Hepatocyte (in vitro differentiated cells): ENCODE data around the gene DVL1. TPM values are rescaled to one million over a fixed set of nuclear protein-coding genes. Genes with fewer than 3 reads are reported as not detected.
A peak's percentile ranks its signal among the peaks of the same experiment; 100 is the strongest.

Experiments
- DNase-seq: peaks from one replicate; pipeline ENCODE4 v3.0.0-alpha.2; 2016; ENCODE audit warnings: low spot score
- H2AFZ ChIP-seq: fragments of 200-600 bp; sonication (generic); 2 replicates; pipeline ENCODE4 v1.6.0; 2016; ENCODE audit warnings: antibody characterized with exemption, mild to moderate bottlenecking
- H3K27ac ChIP-seq: fragments of 200-600 bp; sonication (generic); 2 replicates; pipeline ENCODE4 v1.5.1; 2016; ENCODE audit warnings: mild to moderate bottlenecking
- H3K27me3 ChIP-seq: fragments of 200-600 bp; sonication (generic); 2 replicates; pipeline ENCODE4 v1.6.1; 2016
- H3K36me3 ChIP-seq: fragments of 200-600 bp; sonication (generic); replicated peaks from 2 replicates; pipeline ENCODE4 v1.5.1; 2016; ENCODE audit warnings: low read depth; ENCODE audit not compliant: insufficient read depth
- H3K4me1 ChIP-seq: fragments of 200-600 bp; sonication (generic); 2 replicates; pipeline ENCODE4 v1.5.1; 2016; ENCODE audit warnings: mild to moderate bottlenecking, moderate library complexity; ENCODE audit not compliant: insufficient read depth
- H3K4me2 ChIP-seq: fragments of 200-600 bp; sonication (generic); 2 replicates; pipeline ENCODE4 v1.6.0; 2016
- H3K4me3 ChIP-seq: fragments of 200-600 bp; sonication (generic); 2 replicates; pipeline ENCODE4 v1.5.1; 2016; ENCODE audit warnings: mild to moderate bottlenecking
- H3K79me2 ChIP-seq: fragments of 200-600 bp; sonication (generic); 2 replicates; pipeline ENCODE4 v1.6.0; 2017; ENCODE audit warnings: mild to moderate bottlenecking
- H3K9me2 ChIP-seq: fragments of 200-600 bp; sonication (generic); replicated peaks from 2 replicates; pipeline ENCODE4 v1.6.0; 2017; ENCODE audit warnings: mild to moderate bottlenecking; ENCODE audit not compliant: insufficient read depth
- H3K9me3 ChIP-seq: fragments of 200-600 bp; sonication (generic); 2 replicates; pipeline ENCODE4 v1.5.1; 2016; ENCODE audit warnings: low read depth, mild to moderate bottlenecking
- H4K20me1 ChIP-seq: fragments of 200-600 bp; sonication (generic); 2 replicates; pipeline ENCODE4 v1.6.0; 2016; ENCODE audit warnings: mild to moderate bottlenecking; ENCODE audit not compliant: insufficient read depth, poor library complexity, severe bottlenecking
- CTCF ChIP-seq: fragments of 200-600 bp; sonication (generic); IDR thresholded peaks from 2 replicates; pipeline ENCODE4 v1.5.1; 2016; ENCODE audit warnings: antibody characterized with exemption, mild to moderate bottlenecking; ENCODE audit not compliant: poor library complexity
- EZH2 ChIP-seq: fragments of 200-600 bp; sonication (generic); IDR thresholded peaks from 2 replicates; pipeline ENCODE4 v1.6.1; 2016; ENCODE audit warnings: antibody characterized with exemption, mild to moderate bottlenecking, borderline replicate concordance
- EZH2phosphoT487 ChIP-seq: fragments of 200-600 bp; sonication (generic); IDR thresholded peaks from one replicate; pipeline ENCODE4 v1.6.1; 2018; ENCODE audit warnings: antibody characterized with exemption, mild to moderate bottlenecking, low read depth, moderate library complexity; ENCODE audit not compliant: unreplicated experiment, severe bottlenecking
- WGBS: methylation state at CpG from one replicate; pipeline ENCODE4 v1.1.6; 2016; ENCODE audit warnings: low lambda C conversion rate; ENCODE audit errors: missing lambda C conversion rate; 5-methylcytosine and 5-hydroxymethylcytosine counted together
- polyA plus RNA-seq: library from polyadenylated mRNA; unstranded; fragments of >200 nt; fragmentation: Nextera tagmentation; extraction: Ambion mirVana; gene quantifications from 2 replicates; pipeline ENCODE4 v1.2.1, GENCODE V29; 2016
- total RNA-seq: library from RNA; depleted of rRNA; stranded (reverse); fragments of >200 nt; gene quantifications from 2 replicates; pipeline ENCODE4 v1.2.3, GENCODE V29; 2014

The DVL1 gene
- total and polyA plus RNA-seq, 2 experiments from 2014 or later: 49.1 to 61.6 TPM

- TF ChIP-seq EZH2phosphoT487: no peak
- no peak for TF ChIP-seq EZH2
- TF ChIP-seq CTCF: no peak
- Histone ChIP-seq H3K79me2 (peaks cover 58% of the 10 kb centered on the region), H3K36me3 (no peaks in the 10 kb centered on the region), H3K4me3 (peak overlapping the region; percentile 90), H3K9me3 (no peaks in the 10 kb centered on the region), H3K27me3 (no peaks in the 10 kb centered on the region), H3K27ac (peak overlapping the region; percentile 89), H3K4me2 (peak overlapping the region; percentile 95), H2AFZ (peak overlapping the region; percentile 71), H3K4me1 (peaks cover 17% of the 10 kb centered on the region), H3K9me2 (no peaks in the 10 kb centered on the region), H4K20me1 (peaks cover 28% of the 10 kb centered on the region)
- DNase-seq: no peak
- WGBS: 73% methylated on average over 16 of the region's 16 CpGs
Observed at GRCh38 chr1:1325288-1326074, 23.7 kb downstream of the DVL1 start.

- H3K4me2 ChIP-seq: peak within 1 kb of the TSS; percentile 95
- no peaks in the 10 kb centered on the region for H3K27me3 ChIP-seq
- H3K36me3 ChIP-seq: no peaks in the 10 kb centered on the region
- H3K9me2 ChIP-seq: no peaks in the 10 kb centered on the region
- peak; percentile 98 for DNase-seq
- H3K9me3 ChIP-seq: no peaks in the 10 kb centered on the region
- H4K20me1 ChIP-seq: peaks cover 28% of the 10 kb centered on the region
- peak within 1 kb of the TSS; percentile 89 for H3K27ac ChIP-seq
- H3K79me2 ChIP-seq: peaks cover 65% of the 10 kb centered on the region
- 5% methylated on average over 29 of the region's 84 CpGs for WGBS
- peak within 1 kb of the TSS; percentile 85 for H2AFZ ChIP-seq
- peaks cover 13% of the 10 kb centered on the region for H3K4me1 ChIP-seq
- H3K4me3 ChIP-seq: peak within 1 kb of the TSS; percentile 99
- TF ChIP-seq EZH2 (no peak), EZH2phosphoT487 (no peak), CTCF (no peak)
Observed at GRCh38 chr1:1324524-1325287, 24.5 kb downstream of the DVL1 start, which contains the start of the genes CPTP and INTS11. CPTP (plus strand) TSS chr1:1324802; CDS start chr1:1326911, 2,109 bp downstream. INTS11 (minus strand) TSS chr1:1324660; CDS start chr1:1324608, 52 bp downstream.

GRCh38 chr1:1324084-1324523 lies 25.1 kb downstream of the DVL1 start:
- TF ChIP-seq CTCF (no peak), EZH2 (no peak), EZH2phosphoT487 (no peak)
- Histone ChIP-seq H3K9me2 (no peaks in the 10 kb centered on the region), H3K27ac (peak overlapping the region; percentile 86), H3K9me3 (no peaks in the 10 kb centered on the region), H3K4me2 (peak overlapping the region; percentile 89), H4K20me1 (peaks cover 28% of the 10 kb centered on the region), H3K4me3 (peak overlapping the region; percentile 99), H2AFZ (peak overlapping the region; percentile 85), H3K27me3 (no peaks in the 10 kb centered on the region), H3K79me2 (peaks cover 71% of the 10 kb centered on the region), H3K4me1 (peaks cover 13% of the 10 kb centered on the region), H3K36me3 (no peaks in the 10 kb centered on the region)
- no peak for DNase-seq
- under 1% methylated on average over 33 of the region's 41 CpGs for WGBS
